GM23248 (cell line): ENCODE results near the gene JHY.

Experiments
- EZH2 ChIP-seq: fragments of 200-600 bp; sonication (generic); IDR thresholded peaks from 2 replicates; pipeline ENCODE4 v1.6.1; 2018; ENCODE audit warnings: antibody characterized with exemption, mild to moderate bottlenecking; ENCODE audit not compliant: insufficient read depth, poor library complexity, severe bottlenecking
- EZH2phosphoT487 ChIP-seq: fragments of 200-600 bp; sonication (generic); IDR thresholded peaks from 2 replicates; pipeline ENCODE4 v1.6.1; 2018; ENCODE audit warnings: antibody characterized with exemption, moderate library complexity, mild to moderate bottlenecking, low read depth; ENCODE audit not compliant: insufficient read depth

DNA sequence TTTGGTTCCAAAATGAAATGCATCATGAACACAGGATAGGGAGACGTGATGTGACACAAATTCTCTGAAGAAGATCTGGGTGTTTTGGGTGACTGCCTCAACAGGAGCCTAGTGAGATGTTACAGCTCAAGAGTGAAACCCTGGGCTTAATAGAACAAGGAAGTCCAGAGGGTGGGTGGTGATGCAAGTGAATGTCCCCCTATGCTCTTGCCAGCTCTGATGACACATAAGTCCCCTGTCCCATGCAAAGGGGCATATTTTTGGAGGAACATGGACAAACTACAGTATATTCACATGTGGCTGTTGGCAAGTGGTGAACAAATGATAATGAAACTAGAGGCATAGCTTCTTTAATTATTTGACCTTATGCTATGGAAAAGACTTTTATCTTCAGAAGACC lies 35.1 kb upstream of the JHY start:
- no peak for TF ChIP-seq EZH2
- no peak for TF ChIP-seq EZH2phosphoT487
